Neural progenitor cell (in vitro differentiated cells): ENCODE data around the gene VIPR1. TPM values are rescaled to one million over a fixed set of nuclear protein-coding genes. Genes with fewer than 3 reads are reported as not detected.

ENCODE experiments used
- DNase-seq: peaks from one replicate; pipeline ENCODE4 v3.0.0-alpha.2; 2016; ENCODE audit warnings: low spot score
- H2AFZ ChIP-seq: fragments of 200-600 bp; sonication (generic); replicated peaks from 2 replicates; pipeline ENCODE4 v1.6.1; 2016; ENCODE audit warnings: antibody characterized with exemption
- H3F3A ChIP-seq: fragments of 200-600 bp; sonication (generic); 2 replicates; pipeline ENCODE4 v1.6.1; 2016; ENCODE audit warnings: antibody characterized with exemption, low read depth
- H3K27ac ChIP-seq: fragments of 200-600 bp; sonication (generic); 2 replicates; pipeline ENCODE4 v1.5.1; 2016; ENCODE audit warnings: mild to moderate bottlenecking
- H3K27me3 ChIP-seq: fragments of 200-600 bp; sonication (generic); 2 replicates; pipeline ENCODE4 v1.6.1; 2016; ENCODE audit warnings: mild to moderate bottlenecking, moderate library complexity
- H3K36me3 ChIP-seq: fragments of 200-600 bp; sonication (generic); 2 replicates; pipeline ENCODE4 v1.5.1; 2016
- H3K4me1 ChIP-seq: fragments of 200-600 bp; sonication (generic); 2 replicates; pipeline ENCODE4 v1.6.1; 2016; ENCODE audit warnings: mixed run types
- H3K4me2 ChIP-seq: fragments of 200-600 bp; sonication (generic); 2 replicates; pipeline ENCODE4 v1.6.1; 2016
- H3K4me3 ChIP-seq: fragments of 200-600 bp; sonication (generic); 2 replicates; pipeline ENCODE4 v1.5.1; 2016
- H3K79me2 ChIP-seq: fragments of 200-600 bp; sonication (generic); 2 replicates; pipeline ENCODE4 v1.6.1; 2016; ENCODE audit warnings: low read depth
- H3K9ac ChIP-seq: fragments of 200-600 bp; sonication (generic); 2 replicates; pipeline ENCODE4 v1.6.1; 2016
- H3K9me3 ChIP-seq: fragments of 200-600 bp; sonication (generic); 2 replicates; pipeline ENCODE4 v1.5.1; 2016; ENCODE audit warnings: low read depth
- H4K20me1 ChIP-seq: fragments of 200-600 bp; sonication (generic); 2 replicates; pipeline ENCODE4 v1.6.1; 2016; ENCODE audit warnings: low read depth
- H3K27ac Mint-ChIP-seq: 3 replicates; pipeline ENCODE4 v1.8.0; 2021; ENCODE audit warnings: mixed read lengths
- H3K27me3 Mint-ChIP-seq: 2 replicates; pipeline ENCODE4 v1.8.0; 2022; ENCODE audit warnings: low read depth, mild to moderate bottlenecking, inconsistent platforms, moderate library complexity, mixed read lengths; ENCODE audit not compliant: insufficient read depth
- H3K36me3 Mint-ChIP-seq: 3 replicates; pipeline ENCODE4 v1.8.0; 2021; ENCODE audit warnings: mixed read lengths
- H3K4me1 Mint-ChIP-seq: 3 replicates; pipeline ENCODE4 v1.8.0; 2021; ENCODE audit warnings: mixed read lengths
- H3K4me3 Mint-ChIP-seq: 3 replicates; pipeline ENCODE4 v1.8.0; 2021; ENCODE audit warnings: mild to moderate bottlenecking, moderate library complexity, mixed read lengths
- H3K9me3 Mint-ChIP-seq: 3 replicates; pipeline ENCODE4 v1.8.0; 2020; ENCODE audit warnings: mixed read lengths
- CTCF ChIP-seq: fragments of 200-600 bp; sonication (generic); IDR thresholded peaks from 2 replicates; pipeline ENCODE4 v1.5.1; 2017; ENCODE audit warnings: antibody characterized with exemption, mild to moderate bottlenecking
- EZH2 ChIP-seq: fragments of 200-600 bp; sonication (generic); IDR thresholded peaks from 2 replicates; pipeline ENCODE4 v1.6.1; 2017; ENCODE audit warnings: antibody characterized with exemption, mild to moderate bottlenecking, moderate library complexity
- EZH2phosphoT487 ChIP-seq: fragments of 200-600 bp; sonication (generic); IDR thresholded peaks from 2 replicates; pipeline ENCODE4 v1.6.1; 2017; ENCODE audit warnings: antibody characterized with exemption
- total RNA-seq: library from RNA; depleted of rRNA; stranded (reverse); fragments of >200 nt; gene quantifications from 2 replicates; pipeline ENCODE4 v1.2.3, GENCODE V29; 2015; ENCODE audit warnings: low replicate concordance

Gene VIPR1
- total RNA-seq, 1 donor from 2014 or later, result 1.4 TPM

GRCh38 chr3:42544492-42545283 is 42.2 kb downstream of the VIPR1 start:
- Histone ChIP-seq H3K27me3 (no peaks in the 10 kb centered on the region), H3F3A (no peaks in the 10 kb centered on the region), H3K36me3 (no peaks in the 10 kb centered on the region), H3K27ac (no peak overlapping the region), H2AFZ (no peak overlapping the region), H3K4me3 (no peak overlapping the region), H4K20me1 (no peaks in the 10 kb centered on the region), H3K4me1 (no peaks in the 10 kb centered on the region), H3K9ac (no peak overlapping the region), H3K9me3 (no peaks in the 10 kb centered on the region), H3K4me2 (no peak overlapping the region), H3K79me2 (no peaks in the 10 kb centered on the region)
- DNase-seq, result no peak
- no peak for TF ChIP-seq CTCF
- no peak for TF ChIP-seq EZH2phosphoT487
- TF ChIP-seq EZH2, result no peak
- Mint-ChIP-seq H3K27me3 (peaks cover 9% of the 10 kb centered on the region), H3K4me3 (no peak overlapping the region), H3K9me3 (no peaks in the 10 kb centered on the region), H3K4me1 (peaks cover 4% of the 10 kb centered on the region), H3K36me3 (peaks cover 1% of the 10 kb centered on the region), H3K27ac (no peak overlapping the region)

- H3K27me3 ChIP-seq, result no peaks in the 10 kb centered on the region
- no peaks in the 10 kb centered on the region for H3K36me3 ChIP-seq
- no peak overlapping the region for H3K4me2 ChIP-seq
- H3K9me3 ChIP-seq, result no peaks in the 10 kb centered on the region
- Mint-ChIP-seq H3K4me1 (peaks cover 4% of the 10 kb centered on the region), H3K4me3 (no peak overlapping the region), H3K9me3 (no peaks in the 10 kb centered on the region), H3K36me3 (peaks cover 1% of the 10 kb centered on the region), H3K27me3 (peaks cover 9% of the 10 kb centered on the region), H3K27ac (no peak overlapping the region)
- H2AFZ ChIP-seq, result no peak overlapping the region
- H3K79me2 ChIP-seq, result no peaks in the 10 kb centered on the region
- TF ChIP-seq EZH2phosphoT487 (no peak), EZH2 (no peak), CTCF (no peak)
- no peak overlapping the region for H3K4me3 ChIP-seq
- H3K4me1 ChIP-seq, result no peaks in the 10 kb centered on the region
- H4K20me1 ChIP-seq, result no peaks in the 10 kb centered on the region
- no peak overlapping the region for H3K27ac ChIP-seq
- H3K9ac ChIP-seq, result no peak overlapping the region
- no peak for DNase-seq
- no peaks in the 10 kb centered on the region for H3F3A ChIP-seq
Measured at GRCh38 chr3:42545284-42545900, 42.9 kb downstream of the VIPR1 start.

GRCh38 chr3:42546691-42547213 is 44.3 kb downstream of the VIPR1 start:
- no peak overlapping the region for H3K4me3 ChIP-seq
- Mint-ChIP-seq H3K36me3 (peaks cover 5% of the 10 kb centered on the region), H3K9me3 (no peaks in the 10 kb centered on the region), H3K27ac (no peak overlapping the region), H3K4me3 (no peak overlapping the region), H3K4me1 (peaks cover 4% of the 10 kb centered on the region), H3K27me3 (peaks cover 7% of the 10 kb centered on the region)
- H3K9ac ChIP-seq, result no peak overlapping the region
- no peak overlapping the region for H3K27ac ChIP-seq
- H3K27me3 ChIP-seq, result no peaks in the 10 kb centered on the region
- H3K79me2 ChIP-seq, result no peaks in the 10 kb centered on the region
- H4K20me1 ChIP-seq, result no peaks in the 10 kb centered on the region
- H3K4me1 ChIP-seq, result no peaks in the 10 kb centered on the region
- no peak overlapping the region for H2AFZ ChIP-seq
- no peaks in the 10 kb centered on the region for H3K9me3 ChIP-seq
- DNase-seq, result no peak
- TF ChIP-seq EZH2phosphoT487 (no peak), CTCF (no peak), EZH2 (no peak)
- H3K36me3 ChIP-seq, result no peaks in the 10 kb centered on the region
- no peaks in the 10 kb centered on the region for H3F3A ChIP-seq
- no peak overlapping the region for H3K4me2 ChIP-seq
